ENCODE data around the gene LMF1.

DNA sequence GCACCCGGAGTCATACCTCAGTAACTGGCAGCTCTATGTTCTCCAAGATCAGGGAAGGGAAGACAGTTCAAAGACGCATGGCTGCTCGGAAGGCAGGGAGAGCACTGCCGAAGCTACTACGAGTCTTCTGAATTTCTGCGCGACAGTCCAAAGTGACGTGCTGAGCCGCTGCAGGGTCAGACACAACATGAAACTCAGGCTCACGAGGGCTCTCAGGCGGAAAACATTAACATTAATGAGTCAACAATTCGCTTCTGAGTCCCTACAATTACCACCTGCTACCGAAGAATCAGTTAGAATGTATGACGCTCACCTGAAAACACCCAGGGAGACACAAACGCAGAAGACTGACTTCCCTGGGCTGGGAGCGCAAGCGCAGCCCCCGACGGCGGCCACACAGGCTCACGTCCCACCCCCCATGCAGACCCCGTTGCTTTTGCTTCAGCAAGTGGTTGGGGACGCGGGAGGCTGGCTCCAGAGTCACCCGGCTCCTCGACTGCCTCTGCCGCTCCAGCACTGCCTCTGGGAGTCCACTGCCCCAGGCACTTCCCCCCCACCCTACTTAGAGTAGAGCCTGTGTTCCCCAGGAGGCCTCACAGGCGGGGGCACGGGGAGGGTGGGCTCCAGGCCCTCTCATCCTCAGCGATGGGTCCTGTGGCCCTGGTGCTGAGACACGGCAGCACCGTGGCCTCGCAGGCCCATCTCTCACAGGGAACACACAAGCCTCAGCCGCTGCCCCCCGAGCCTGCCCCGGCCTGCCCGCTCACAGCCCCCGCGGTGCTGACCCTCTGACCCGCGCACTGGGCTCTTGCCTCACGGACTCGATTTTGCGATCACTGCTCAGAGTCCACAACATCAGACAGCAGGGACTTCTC, 38.9 kb downstream of the LMF1 start:
- no peak for TF ChIP-seq CTCF (IDR thresholded peaks at IDR 0.05)
- no peak for TF ChIP-seq POLR2A (IDR thresholded peaks at IDR 0.05)
- no peak for TF ChIP-seq POLR2AphosphoS5 (IDR thresholded peaks at IDR 0.05)
- TF ChIP-seq EP300 (IDR thresholded peaks at IDR 0.05), result no peak

Data from upper lobe of left lung (tissue), 4 donors.